Gastroesophageal sphincter (tissue), 3 donors: ENCODE data around the gene MYO15B.

Source experiments
- EP300 ChIP-seq: sonication (generic); formaldehyde crosslinking; IDR thresholded peaks from one replicate; pipeline ENCODE4 v1.6.1; 2017; ENCODE audit warnings: antibody characterized with exemption, mild to moderate bottlenecking
- POLR2A ChIP-seq, 2 donors: fragments of 450-650 bp; IDR thresholded peaks; one replicate each; pipeline ENCODE4 v1.6.1; 2017; ENCODE audit warnings: antibody characterized with exemption in 2 of 2, mild to moderate bottlenecking in 2 of 2, moderate library complexity in 1 of 2
- POLR2AphosphoS5 ChIP-seq: sonication (generic); formaldehyde crosslinking; IDR thresholded peaks from one replicate; pipeline ENCODE4 v1.6.1; 2017; ENCODE audit warnings: antibody characterized with exemption
- TF ChIP-seq, protein P1 (sequence below), 4 experiments: fragments of 200-600 bp in 2 of 4; fragments of 450-650 bp in 2 of 4; sonication (generic) in 1 of 4; IDR thresholded peaks; one replicate each; pipeline ENCODE4 v1.5.1; 2017 to 2019; ENCODE audit warnings: antibody characterized with exemption in 4 of 4, mild to moderate bottlenecking in 2 of 4, moderate library complexity in 2 of 4

DNA sequence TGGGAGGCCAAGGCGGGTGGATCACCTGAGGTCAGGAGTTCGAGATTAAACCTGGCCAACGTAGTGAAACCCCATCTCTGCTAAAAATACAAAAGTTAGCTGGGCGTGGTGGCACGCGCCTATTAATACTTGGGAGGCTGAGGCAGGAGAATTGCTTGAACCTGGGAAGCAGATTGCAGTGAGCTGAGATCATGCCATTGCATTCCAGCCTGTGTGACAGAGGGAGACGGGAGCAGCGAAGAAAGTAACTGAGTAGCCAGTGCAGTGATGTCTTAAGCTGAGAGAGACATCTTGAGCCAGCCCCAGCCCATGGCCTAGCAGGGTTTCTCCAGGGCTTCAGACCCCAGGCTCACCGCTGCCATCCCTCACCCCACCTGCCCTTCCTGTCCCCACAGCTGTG lies 35.8 kb downstream of the MYO15B start:
- TF ChIP-seq POLR2AphosphoS5 (no peak), POLR2A (IDR thresholded peaks at IDR 0.05) (no peak), EP300 (no peak)
- TF ChIP-seq, protein P1, sequence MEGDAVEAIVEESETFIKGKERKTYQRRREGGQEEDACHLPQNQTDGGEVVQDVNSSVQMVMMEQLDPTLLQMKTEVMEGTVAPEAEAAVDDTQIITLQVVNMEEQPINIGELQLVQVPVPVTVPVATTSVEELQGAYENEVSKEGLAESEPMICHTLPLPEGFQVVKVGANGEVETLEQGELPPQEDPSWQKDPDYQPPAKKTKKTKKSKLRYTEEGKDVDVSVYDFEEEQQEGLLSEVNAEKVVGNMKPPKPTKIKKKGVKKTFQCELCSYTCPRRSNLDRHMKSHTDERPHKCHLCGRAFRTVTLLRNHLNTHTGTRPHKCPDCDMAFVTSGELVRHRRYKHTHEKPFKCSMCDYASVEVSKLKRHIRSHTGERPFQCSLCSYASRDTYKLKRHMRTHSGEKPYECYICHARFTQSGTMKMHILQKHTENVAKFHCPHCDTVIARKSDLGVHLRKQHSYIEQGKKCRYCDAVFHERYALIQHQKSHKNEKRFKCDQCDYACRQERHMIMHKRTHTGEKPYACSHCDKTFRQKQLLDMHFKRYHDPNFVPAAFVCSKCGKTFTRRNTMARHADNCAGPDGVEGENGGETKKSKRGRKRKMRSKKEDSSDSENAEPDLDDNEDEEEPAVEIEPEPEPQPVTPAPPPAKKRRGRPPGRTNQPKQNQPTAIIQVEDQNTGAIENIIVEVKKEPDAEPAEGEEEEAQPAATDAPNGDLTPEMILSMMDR (IDR thresholded peaks at IDR 0.05) = no peak
